PC-3 (cell line): ENCODE results near the gene KDM4B. TPM values are rescaled to one million over a fixed set of nuclear protein-coding genes. Genes with fewer than 3 reads are reported as not detected.

Experiments
- ATAC-seq: fragments of 200-7000 bp; cut with Tn5 transposase; 2 replicates; pipeline ENCODE4 v1.9.1; 2020; ENCODE audit warnings: mild to moderate bottlenecking, moderate library complexity
- BruUV-seq: library from RNA; stranded (reverse); fragments of 400-500 nt; replicated peaks from 2 replicates; lab custom pipeline; 2021; lab: Mats Ljungman, UMichigan
- CTCF ChIA-PET: fragments of 300-600 bp; sonication (Branson Sonifier 250); formaldehyde crosslinking; loops from one replicate; lab custom pipeline; 2022; ENCODE audit warnings: antibody characterized with exemption; lab: Charles Lee
- POLR2A ChIA-PET: fragments of 300-600 bp; sonication (Branson Sonifier 250); formaldehyde crosslinking; loops from one replicate; lab custom pipeline; 2022; ENCODE audit warnings: antibody characterized with exemption; ENCODE audit not compliant: unreplicated experiment; lab: Charles Lee
- DNase-seq: peaks from one replicate; pipeline ENCODE4 v3.0.0-alpha.2; 2015
- H2AFZ ChIP-seq: fragments of 300-600 bp; sonication (generic); 2 replicates; pipeline ENCODE4 v1.6.0; 2016; ENCODE audit warnings: antibody characterized with exemption, low read length
- H3F3A ChIP-seq: fragments of 300-600 bp; sonication (generic); one replicate; pipeline ENCODE4 v1.6.0; 2017; ENCODE audit warnings: antibody characterized with exemption, low read length, control low read depth, mild to moderate bottlenecking; ENCODE audit not compliant: unreplicated experiment
- H3K27ac ChIP-seq: fragments of 300-600 bp; sonication (generic); 2 replicates; pipeline ENCODE4 v1.5.1; 2016; ENCODE audit warnings: mild to moderate bottlenecking, low read length
- H3K27me3 ChIP-seq: fragments of 300-600 bp; sonication (generic); 2 replicates; pipeline ENCODE4 v1.6.1; 2016; ENCODE audit warnings: low read length, mixed read lengths
- H3K36me3 ChIP-seq: fragments of 300-600 bp; sonication (generic); 2 replicates; pipeline ENCODE4 v1.6.1; 2016; ENCODE audit warnings: low read depth, mixed run types, low read length, mixed read lengths
- H3K4me1 ChIP-seq: fragments of 300-600 bp; sonication (generic); 2 replicates; pipeline ENCODE4 v1.5.1; 2016; ENCODE audit warnings: low read length; ENCODE audit not compliant: insufficient read depth
- H3K4me2 ChIP-seq: fragments of 300-600 bp; sonication (generic); 2 replicates; pipeline ENCODE4 v1.6.0; 2016; ENCODE audit warnings: low read length
- H3K4me3 ChIP-seq: fragments of 300-600 bp; sonication (generic); 2 replicates; pipeline ENCODE4 v1.5.1; 2016; ENCODE audit warnings: mild to moderate bottlenecking, low read length, mixed read lengths
- H3K79me2 ChIP-seq: fragments of 300-600 bp; sonication (generic); 2 replicates; pipeline ENCODE4 v1.6.1; 2017; ENCODE audit warnings: low read length, mixed read lengths
- H3K9ac ChIP-seq: fragments of 300-600 bp; sonication (generic); 2 replicates; pipeline ENCODE4 v1.6.0; 2016; ENCODE audit warnings: mild to moderate bottlenecking, low read length
- H3K9me2 ChIP-seq: fragments of 300-600 bp; sonication (generic); replicated peaks from 2 replicates; pipeline ENCODE4 v1.6.1; 2016; ENCODE audit warnings: mixed run types, low read length, mixed read lengths
- H3K9me3 ChIP-seq: fragments of 300-600 bp; sonication (generic); 2 replicates; pipeline ENCODE4 v1.6.1; 2016; ENCODE audit warnings: low read length, mixed read lengths
- H4K20me1 ChIP-seq: fragments of 300-600 bp; sonication (generic); 2 replicates; pipeline ENCODE4 v1.6.1; 2016; ENCODE audit warnings: low read length, mixed read lengths
- CTCF ChIP-seq: fragments of 300-600 bp; sonication (generic); conservative IDR thresholded peaks from 2 replicates; pipeline ENCODE4 v1.5.1; 2017; ENCODE audit warnings: antibody characterized with exemption, low read depth, mild to moderate bottlenecking, low read length
- EZH2 ChIP-seq: fragments of 300-600 bp; sonication (generic); IDR thresholded peaks from one replicate; pipeline ENCODE4 v1.6.1; 2017; ENCODE audit warnings: antibody characterized with exemption, mild to moderate bottlenecking, low read length; ENCODE audit not compliant: unreplicated experiment
- EZH2phosphoT487 ChIP-seq: fragments of 300-600 bp; sonication (generic); IDR thresholded peaks from 2 replicates; pipeline ENCODE4 v1.6.1; 2018; ENCODE audit warnings: mild to moderate bottlenecking, antibody characterized with exemption, low read length, borderline replicate concordance
- intact Hi-C: fragments of 100-400 bp; cut with micrococcal nuclease; formaldehyde crosslinking; loops from 2 replicates; pipeline ENCODE4 v1.9.0; 2023
- total RNA-seq: library from RNA; depleted of rRNA; stranded (reverse); fragments of >200 nt; gene quantifications from 2 replicates; pipeline ENCODE4 v1.2.3, GENCODE V29; 2014

Gene KDM4B
- total RNA-seq, 1 experiment from 2014 or later, result 19.8 TPM

- BruUV-seq, result no TSS peak
- DNase-seq, result no peak
- H3F3A ChIP-seq, result no peaks in the 10 kb centered on the region
- no peak overlapping the region for H3K4me2 ChIP-seq
- TF ChIP-seq EZH2phosphoT487 (no peak), EZH2 (no peak), CTCF (no peak)
- H3K4me1 ChIP-seq, result no peaks in the 10 kb centered on the region
- peaks cover 41% of the 10 kb centered on the region for H3K36me3 ChIP-seq
- H3K9me3 ChIP-seq, result no peaks in the 10 kb centered on the region
- H3K4me3 ChIP-seq, result no peak overlapping the region
- H3K9me2 ChIP-seq, result no peaks in the 10 kb centered on the region
- ATAC-seq, result no peak
- no peaks in the 10 kb centered on the region for H3K27me3 ChIP-seq
- peaks cover 62% of the 10 kb centered on the region for H4K20me1 ChIP-seq
- POLR2A ChIA-PET, result no interaction called here
- H3K27ac ChIP-seq, result no peak overlapping the region
- peaks cover 98% of the 10 kb centered on the region for H3K79me2 ChIP-seq
- intact Hi-C loops, result no loop called here
- CTCF ChIA-PET, result no interaction called here
- no peak overlapping the region for H2AFZ ChIP-seq
- no peak overlapping the region for H3K9ac ChIP-seq
These were observed 45.6 kb upstream of the KDM4B start for GRCh38 chr19:4923276-4923747.

- BruUV-seq, result no TSS peak
- Histone ChIP-seq H3K27me3 (no peaks in the 10 kb centered on the region), H3K79me2 (peaks cover 62% of the 10 kb centered on the region), H3K4me3 (no peak overlapping the region), H3K4me1 (peaks cover 17% of the 10 kb centered on the region), H3K9ac (no peak overlapping the region), H3K27ac (no peak overlapping the region), H3K4me2 (no peak overlapping the region), H3K9me2 (no peaks in the 10 kb centered on the region), H3K9me3 (no peaks in the 10 kb centered on the region), H4K20me1 (peaks cover 54% of the 10 kb centered on the region), H3F3A (no peaks in the 10 kb centered on the region), H3K36me3 (peaks cover 51% of the 10 kb centered on the region), H2AFZ (no peak overlapping the region)
- ATAC-seq (no peak), DNase-seq (no peak)
- intact Hi-C loops, result no loop called here
- CTCF ChIA-PET, result no interaction called here
- no peak for TF ChIP-seq EZH2
- TF ChIP-seq CTCF, result no peak
- no peak for TF ChIP-seq EZH2phosphoT487
- POLR2A ChIA-PET, result interaction anchor here (0.6 kb wide), 1 partner anchor 9 kb away, joined by 5 read pairs; no protein-coding TSS in a partner anchor
These were observed 39.7 kb upstream of the KDM4B start for GRCh38 chr19:4929186-4929585.

- H3K79me2 ChIP-seq, result peaks cover 62% of the 10 kb centered on the region
- DNase-seq (no peak), ATAC-seq (no peak)
- H3K36me3 ChIP-seq, result peaks cover 65% of the 10 kb centered on the region
- no peak overlapping the region for H3K4me2 ChIP-seq
- no peak overlapping the region for H3K4me3 ChIP-seq
- H3K27ac ChIP-seq, result no peak overlapping the region
- intact Hi-C loops, result no loop called here
- CTCF ChIA-PET, result no interaction called here
- H3K4me1 ChIP-seq, result peaks cover 17% of the 10 kb centered on the region
- H3K27me3 ChIP-seq, result no peaks in the 10 kb centered on the region
- H2AFZ ChIP-seq, result no peak overlapping the region
- no peak overlapping the region for H3K9ac ChIP-seq
- H4K20me1 ChIP-seq, result peaks cover 56% of the 10 kb centered on the region
- no peaks in the 10 kb centered on the region for H3F3A ChIP-seq
- POLR2A ChIA-PET, result no interaction called here
- no TSS peak for BruUV-seq
- H3K9me2 ChIP-seq, result no peaks in the 10 kb centered on the region
- no peak for TF ChIP-seq EZH2phosphoT487
- no peak for TF ChIP-seq EZH2
- no peak for TF ChIP-seq CTCF
- no peaks in the 10 kb centered on the region for H3K9me3 ChIP-seq
These were observed 38.2 kb upstream of the KDM4B start for GRCh38 chr19:4930664-4931063.
